ENCODE measurements around the gene BICRAL. TPM values are rescaled to one million over a fixed set of nuclear protein-coding genes. Genes with fewer than 3 reads are reported as not detected.

Gene BICRAL
- total RNA-seq, 1 experiment from 2014 or later = 9.7 TPM

GRCh38 chr6:42783177-42783875 lies 1.5 kb downstream of the BICRAL start (continued):
- TF ChIP-seq SOX15 (CRISPR knock-in tag; IDR thresholded peaks at IDR 0.05) = no peak
- TF ChIP-seq ZNF671 (CRISPR knock-in tag; IDR thresholded peaks at IDR 0.05) = no peak; the same call in 1 of the 2 replicates
- 0 out of 2 replicates have a peak, but pooled peaks have one; percentile 8 for TF ChIP-seq SP1 (CRISPR knock-in tag; conservative IDR thresholded peaks at IDR 0.05)
- no peak for TF ChIP-seq ETV6 (CRISPR knock-in tag; IDR thresholded peaks at IDR 0.05)
- TF ChIP-seq NR1H2 (CRISPR knock-in tag; IDR thresholded peaks at IDR 0.05) = no peak
- TF ChIP-seq ZBTB21 (CRISPR knock-in tag; IDR thresholded peaks at IDR 0.05; ENCODE audit: borderline replicate concordance) = no peak
- TF ChIP-seq CREM (CRISPR knock-in tag; IDR thresholded peaks at IDR 0.05) = peak; percentile 58; the same call in 1 of the 2 replicates
- TF ChIP-seq JUN (CRISPR knock-in tag; IDR thresholded peaks at IDR 0.05) = peak; percentile 43; the same call in 1 of the 2 replicates
- TF ChIP-seq ZNF219 (CRISPR knock-in tag; IDR thresholded peaks at IDR 0.05; ENCODE audit: borderline replicate concordance) = no peak
- TF ChIP-seq ZMAT4 (CRISPR knock-in tag; IDR thresholded peaks at IDR 0.05) = no peak
- no peak; the same call in 1 of the 2 replicates for TF ChIP-seq ZBTB43 (CRISPR knock-in tag; IDR thresholded peaks at IDR 0.05)
- TF ChIP-seq CBFB (CRISPR knock-in tag; IDR thresholded peaks at IDR 0.05; ENCODE audit: low read depth) = no peak
- peak; percentile 28; the same call in 1 of the 2 replicates for TF ChIP-seq ZNF263 (CRISPR knock-in tag; IDR thresholded peaks at IDR 0.05; ENCODE audit: low read depth)
- TF ChIP-seq USF2 (CRISPR knock-in tag; IDR thresholded peaks at IDR 0.05) = no peak
- no peak for TF ChIP-seq STAT6 (CRISPR knock-in tag; conservative IDR thresholded peaks at IDR 0.05; ENCODE audit: low read depth)
- 0 out of 2 replicates have a peak, but pooled peaks have one; percentile 42 for TF ChIP-seq ZNF232 (CRISPR knock-in tag; IDR thresholded peaks at IDR 0.05)
- TF ChIP-seq FOXJ3 (CRISPR knock-in tag; IDR thresholded peaks at IDR 0.05; ENCODE audit: borderline replicate concordance) = no peak
- no peak for TF ChIP-seq ESRRA (CRISPR knock-in tag; IDR thresholded peaks at IDR 0.05; ENCODE audit: borderline replicate concordance)
- TF ChIP-seq MYBL2 (CRISPR knock-in tag; IDR thresholded peaks at IDR 0.05) = 0 out of 2 replicates have a peak, but pooled peaks have one; percentile 32
- no peak for TF ChIP-seq ATF3 (CRISPR knock-in tag; conservative IDR thresholded peaks at IDR 0.05)
- no peak for TF ChIP-seq RORB (CRISPR knock-in tag; IDR thresholded peaks at IDR 0.05)
- peak; percentile 73; the same call in 1 of the 2 replicates for TF ChIP-seq HMGXB4 (CRISPR knock-in tag; IDR thresholded peaks at IDR 0.05)
- TF ChIP-seq SMAD4 (CRISPR knock-in tag; IDR thresholded peaks at IDR 0.05) = peak; percentile 58; the same call in 1 of the 2 replicates
- TF ChIP-seq CDX4 (CRISPR knock-in tag; IDR thresholded peaks at IDR 0.05; ENCODE audit: borderline replicate concordance) = no peak
- TF ChIP-seq AR (CRISPR knock-in tag; IDR thresholded peaks at IDR 0.05) = no peak
- peak; percentile 79; the same call in 1 of the 2 replicates for TF ChIP-seq E2F5 (CRISPR knock-in tag; IDR thresholded peaks at IDR 0.05)

Measured in WTC11 (cell line).